Adipocyte (in vitro differentiated cells): Measurements from ENCODE around the gene SUSD3.

Experiments used
- DNase-seq: peaks from one replicate; pipeline ENCODE4 v3.0.0-alpha.2; 2015; ENCODE audit warnings: low read depth
- H3K27me3 ChIP-seq: replicated peaks from 2 replicates; pipeline ENCODE4 v1.7.0; 2013; ENCODE audit warnings: mild to moderate bottlenecking, low read length, moderate library complexity; ENCODE audit not compliant: control insufficient read depth, insufficient read depth
- H3K36me3 ChIP-seq: 2 replicates; pipeline ENCODE4 v1.7.0; 2013; ENCODE audit warnings: low read length, mild to moderate bottlenecking, moderate library complexity; ENCODE audit not compliant: control insufficient read depth, insufficient read depth, severe bottlenecking
- H3K4me1 ChIP-seq: 2 replicates; pipeline ENCODE4 v1.7.0; 2013; ENCODE audit warnings: mild to moderate bottlenecking, low read length, moderate library complexity; ENCODE audit not compliant: control insufficient read depth, insufficient read depth
- H3K4me3 ChIP-seq: 2 replicates; pipeline ENCODE4 v1.7.0; 2013; ENCODE audit warnings: mild to moderate bottlenecking, low read length, moderate library complexity
- H3K9ac ChIP-seq: 2 replicates; pipeline ENCODE4 v1.7.0; 2013; ENCODE audit warnings: mild to moderate bottlenecking, low read length, moderate library complexity
- H3K9me3 ChIP-seq: 2 replicates; pipeline ENCODE4 v1.7.0; 2013; ENCODE audit warnings: mild to moderate bottlenecking, low read length, moderate library complexity; ENCODE audit not compliant: control insufficient read depth

The SUSD3 gene

DNA sequence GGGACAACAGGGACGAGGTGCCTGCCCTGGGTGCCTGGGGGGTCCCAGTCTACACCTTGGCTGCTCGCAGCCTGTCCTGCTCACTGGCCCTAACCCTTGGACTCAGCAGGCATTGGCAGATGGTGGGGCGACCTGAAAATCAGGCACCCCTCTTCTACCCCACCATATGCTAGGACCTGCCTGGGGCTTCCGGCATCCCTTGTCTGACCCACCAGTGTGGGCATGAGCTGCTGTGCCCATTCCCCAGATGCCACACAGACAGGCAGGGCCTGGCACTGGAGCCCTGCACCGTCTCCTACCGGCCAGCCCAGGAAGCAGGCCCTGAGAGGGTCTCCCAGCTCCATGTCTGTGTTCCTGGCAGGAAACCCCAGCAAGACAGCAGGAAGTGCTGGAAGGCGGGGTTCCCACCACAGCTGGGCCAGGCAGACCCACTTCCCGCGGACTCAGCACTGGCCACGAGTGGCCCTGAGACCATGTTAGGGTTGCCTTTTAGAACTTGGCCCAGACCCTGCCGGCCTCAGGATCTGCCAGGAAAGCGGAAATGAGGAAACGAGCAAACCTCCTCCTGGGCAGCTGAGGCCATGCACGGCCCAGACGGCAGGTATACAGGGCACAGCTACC is 72.5 kb downstream of the SUSD3 start:
- H3K4me1 ChIP-seq = peaks cover 32% of the 10 kb centered on the region

DNA sequence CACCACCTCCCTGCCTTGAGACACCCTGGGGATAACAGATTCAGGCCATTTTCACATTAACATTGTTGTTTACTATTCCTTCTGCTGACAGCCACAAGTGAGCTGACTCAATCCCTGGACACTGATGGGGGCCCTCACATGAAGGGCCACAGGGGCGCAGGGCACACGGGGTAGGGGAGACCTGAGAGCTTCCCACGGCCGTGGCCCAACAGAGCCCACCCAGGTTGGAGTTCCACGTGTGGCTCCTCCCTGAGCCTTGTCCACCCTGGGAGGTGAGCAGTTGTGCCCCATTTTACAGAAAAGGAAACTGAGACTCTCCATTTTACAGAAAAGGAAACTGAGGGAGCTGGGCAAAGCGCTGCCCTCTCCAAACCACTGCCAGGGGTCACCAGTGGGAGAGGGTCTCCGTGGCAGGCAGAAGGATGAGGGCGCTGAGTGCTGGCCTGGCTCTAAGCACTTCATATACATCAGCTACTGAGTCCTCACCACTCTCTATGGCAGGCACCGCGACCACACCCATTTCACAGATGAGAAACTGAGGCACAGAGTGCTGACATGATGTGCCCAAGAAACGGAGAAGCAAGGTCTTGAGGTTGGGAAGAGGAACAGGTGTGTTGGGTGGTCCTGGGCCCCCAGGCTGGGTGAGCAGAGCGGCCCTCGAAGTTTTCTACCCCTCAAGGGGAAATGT is 73.2 kb downstream of the SUSD3 start:
- Histone ChIP-seq H3K9me3 (no peaks in the 10 kb centered on the region), H3K4me1 (peaks cover 33% of the 10 kb centered on the region), H3K9ac (no peak overlapping the region), H3K36me3 (no peaks in the 10 kb centered on the region), H3K4me3 (no peak overlapping the region), H3K27me3 (no peaks in the 10 kb centered on the region)
- DNase-seq = no peak

More for the DNA sequence above, 72.5 kb downstream of the SUSD3 start:
- no peak overlapping the region for H3K4me3 ChIP-seq
- no peak for DNase-seq
- H3K9me3 ChIP-seq = no peaks in the 10 kb centered on the region
- no peaks in the 10 kb centered on the region for H3K27me3 ChIP-seq
- no peak overlapping the region for H3K9ac ChIP-seq
- H3K36me3 ChIP-seq = no peaks in the 10 kb centered on the region

DNA sequence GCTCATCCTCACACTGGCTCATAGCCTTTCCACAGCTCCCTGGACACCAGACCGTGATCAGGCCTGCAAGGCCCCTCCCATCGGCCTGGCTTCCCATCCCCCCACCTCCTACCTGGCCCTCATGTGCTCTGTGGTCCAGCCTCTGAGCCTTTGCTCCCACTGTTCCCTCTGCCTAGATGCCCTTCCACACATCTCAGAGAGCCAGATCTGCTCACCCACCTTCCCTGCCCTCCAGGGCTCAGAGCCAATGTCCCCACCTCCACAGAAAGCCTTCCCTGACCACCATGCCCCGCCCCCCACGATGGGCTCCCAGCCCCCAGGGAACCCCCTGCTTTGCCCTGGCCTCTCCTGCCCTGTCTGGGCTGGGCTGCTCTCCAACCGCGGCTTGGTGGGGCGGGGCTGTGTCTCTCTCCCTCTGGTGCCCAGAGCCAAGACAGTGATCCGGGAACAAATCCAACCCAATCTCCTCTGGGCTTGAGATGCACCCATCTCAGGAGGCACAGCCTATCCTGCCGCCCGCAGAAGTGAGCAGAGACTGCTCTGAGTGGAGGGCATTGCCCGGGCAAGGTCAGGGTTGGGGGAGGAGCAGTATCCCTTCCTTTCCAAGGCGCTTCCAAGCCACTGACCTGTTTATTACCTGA is 73.9 kb downstream of the SUSD3 start:
- Histone ChIP-seq H3K27me3 (no peaks in the 10 kb centered on the region), H3K9me3 (no peaks in the 10 kb centered on the region), H3K9ac (peak overlapping the region; percentile 83), H3K4me3 (peak overlapping the region; percentile 84), H3K4me1 (peaks cover 33% of the 10 kb centered on the region), H3K36me3 (no peaks in the 10 kb centered on the region)
- peak; percentile 65 for DNase-seq

DNA sequence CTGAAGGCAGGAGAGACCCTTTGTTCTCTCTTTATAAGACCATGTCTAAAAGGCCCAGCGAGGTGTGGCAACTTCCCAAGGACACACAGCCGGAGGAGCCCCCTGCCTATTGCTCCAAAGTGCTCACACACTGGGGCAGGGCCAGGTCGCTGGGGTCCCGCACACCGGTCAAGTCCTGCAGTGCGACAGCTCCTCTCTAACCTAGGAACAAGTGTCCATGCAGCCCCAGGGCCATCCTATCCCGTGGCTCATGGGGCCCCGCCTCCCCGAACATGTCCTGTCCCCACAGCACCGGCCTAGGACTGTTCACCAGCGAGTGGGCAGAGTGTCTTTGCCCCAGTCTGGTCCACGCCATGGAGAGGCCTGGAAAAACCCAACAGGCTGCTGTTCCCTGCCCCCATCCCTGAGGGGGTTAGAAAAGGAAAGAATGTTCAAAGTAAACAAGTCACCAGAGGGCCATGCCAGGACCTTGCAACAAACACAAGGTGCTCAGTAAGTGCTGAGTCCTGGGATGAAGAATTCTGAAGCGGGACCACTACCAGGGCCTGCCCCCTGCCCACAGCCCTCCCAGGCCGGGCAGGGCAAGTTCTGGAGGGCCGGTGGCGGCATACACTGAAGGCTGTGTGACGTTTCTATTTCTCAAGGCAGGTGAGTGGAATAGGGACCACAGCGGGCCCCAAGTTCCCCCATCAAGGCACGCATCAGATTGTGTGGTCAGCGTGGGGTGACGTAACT is 74.6 kb downstream of the SUSD3 start:
- Histone ChIP-seq H3K4me3 (peak overlapping the region; percentile 84), H3K4me1 (peaks cover 33% of the 10 kb centered on the region), H3K9ac (peak overlapping the region; percentile 83), H3K9me3 (no peaks in the 10 kb centered on the region), H3K27me3 (no peaks in the 10 kb centered on the region), H3K36me3 (no peaks in the 10 kb centered on the region)
- DNase-seq = peak; percentile 55

DNA sequence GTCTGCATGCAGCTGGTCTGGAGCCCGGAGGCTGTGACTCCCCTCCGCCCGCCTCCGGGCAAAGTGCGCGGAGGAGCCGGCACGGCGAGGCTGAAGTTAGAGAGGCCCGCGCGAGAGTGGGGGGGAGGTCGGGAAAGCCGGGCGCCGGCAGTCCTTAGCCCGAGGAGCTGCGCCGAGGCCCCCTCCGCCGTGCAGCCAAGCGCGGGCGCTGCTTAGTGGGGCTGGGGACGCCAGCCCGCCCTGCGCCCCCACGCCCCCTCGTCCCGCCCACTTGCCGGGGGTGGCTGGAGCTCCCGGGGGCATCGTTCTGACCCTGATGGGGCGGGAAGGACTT is 75.1 kb downstream of the SUSD3 start:
- Histone ChIP-seq H3K4me1 (peaks cover 33% of the 10 kb centered on the region), H3K9me3 (peaks cover 4% of the 10 kb centered on the region), H3K9ac (peak overlapping the region; percentile 83), H3K27me3 (no peaks in the 10 kb centered on the region), H3K36me3 (no peaks in the 10 kb centered on the region), H3K4me3 (peak overlapping the region; percentile 84)
- peak; percentile 90 for DNase-seq

DNA sequence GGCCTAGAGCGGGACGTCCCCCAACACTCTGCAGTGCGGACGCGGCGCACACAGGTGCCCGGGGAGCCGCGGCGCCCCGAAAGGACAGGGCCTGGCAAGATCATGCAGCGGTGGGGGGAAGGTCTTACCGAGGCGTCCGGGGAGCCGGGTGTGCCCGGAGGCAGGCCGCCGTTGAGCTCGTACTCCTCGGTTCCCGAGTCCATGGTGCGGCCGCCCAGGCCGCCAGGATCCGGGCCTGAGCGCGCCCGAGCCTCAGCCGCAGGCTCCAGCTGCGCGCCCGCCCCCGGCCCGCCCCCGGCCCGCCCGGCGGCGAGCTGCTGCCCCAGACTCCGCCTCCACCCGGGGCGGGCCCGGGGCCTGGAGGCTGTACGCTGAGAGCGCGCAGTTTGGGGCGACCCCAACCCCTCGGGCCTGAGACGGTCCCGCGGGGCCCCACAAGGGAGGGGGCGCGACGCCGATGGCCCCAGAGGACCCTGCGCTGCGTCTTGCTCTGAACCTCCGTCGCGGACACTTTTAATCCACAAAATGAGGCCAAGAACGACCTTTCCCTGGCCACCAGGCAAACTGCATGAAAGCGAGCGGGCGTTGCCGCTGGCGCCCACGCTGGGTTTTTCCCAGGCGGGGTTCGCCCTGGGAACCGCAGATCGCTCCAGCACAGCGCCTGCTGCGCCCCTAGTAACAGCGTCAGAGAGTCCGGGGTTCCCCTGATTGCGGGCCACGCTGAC is 75.7 kb downstream of the SUSD3 start, which contains the start of gene NINJ1:
NINJ1 (minus strand) TSS at position 237 of the 725 bp plus-strand sequence; CDS start at position 203, 34 bp downstream.
- no peaks in the 10 kb centered on the region for H3K27me3 ChIP-seq
- H3K36me3 ChIP-seq = no peaks in the 10 kb centered on the region
- H3K9ac ChIP-seq = peak within 1 kb of the TSS; percentile 83
- H3K4me3 ChIP-seq = peak within 1 kb of the TSS; percentile 84
- H3K9me3 ChIP-seq = peaks cover 4% of the 10 kb centered on the region
- peaks cover 33% of the 10 kb centered on the region for H3K4me1 ChIP-seq
- DNase-seq = peak; percentile 89
